ENCODE measurements around the gene IRAK4. TPM values are rescaled to one million over a fixed set of nuclear protein-coding genes. Genes with fewer than 3 reads are reported as not detected.

IRAK4 gene
- total and polyA plus RNA-seq, 2 donors (not counting 3 experiments of a cell fraction or from before 2014, with no cell fraction given) = 10.8 to 13.1 TPM

DNA sequence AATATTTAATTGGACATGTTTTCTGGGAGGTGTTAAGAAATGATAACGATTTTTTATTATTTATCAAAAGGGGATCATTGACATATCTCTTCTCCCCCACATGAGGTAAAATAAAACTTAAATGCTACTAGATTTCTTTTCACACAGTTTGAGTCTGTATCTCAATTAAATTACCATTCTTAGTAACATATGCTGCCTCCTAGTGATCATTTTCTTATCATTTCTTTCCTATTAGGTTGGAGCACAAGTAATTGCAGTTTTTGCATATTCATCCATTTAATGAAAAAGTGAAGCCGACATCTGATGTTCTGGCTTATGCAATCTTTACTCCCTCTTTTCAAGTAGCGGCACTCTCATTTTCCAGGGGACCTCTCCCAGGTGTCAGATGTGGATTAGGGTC is 25.1 kb upstream of the IRAK4 start:
- no peaks in the 10 kb centered on the region for H3K9me1 ChIP-seq (replicated peaks; ENCODE audit: control insufficient read depth, extremely low read depth, insufficient read depth, low read length)
- TF ChIP-seq EZH2 (IDR thresholded peaks at IDR 0.05; ENCODE audit: borderline replicate concordance, low read depth, low read length, severe bottlenecking) = no peak
- no peak for TF ChIP-seq GATA2 (IDR thresholded peaks at IDR 0.05; ENCODE audit: insufficient read depth, insufficient read length, low read depth, low read length)
- no peak for TF ChIP-seq POLR2A (IDR thresholded peaks at IDR 0.05; ENCODE audit: low read depth, low read length)
- no peak for TF ChIP-seq POLR2AphosphoS5 (IDR thresholded peaks at IDR 0.05; ENCODE audit: insufficient read depth, low read depth, low read length)
- TF ChIP-seq MAX (IDR thresholded peaks at IDR 0.05; ENCODE audit: insufficient read depth, insufficient read length) = no peak
- TF ChIP-seq MYC (IDR thresholded peaks at IDR 0.05; ENCODE audit: low read depth, low read length) = no peak
- no peak for TF ChIP-seq FOS (IDR thresholded peaks at IDR 0.05; ENCODE audit: borderline replicate concordance, insufficient read depth, low read length)
- no peak for TF ChIP-seq JUN (IDR thresholded peaks at IDR 0.05; ENCODE audit: borderline replicate concordance, insufficient read depth, insufficient read length, low read depth)
- no peak for TF ChIP-seq CTCF (IDR thresholded peaks at IDR 0.05; ENCODE audit: extremely low read depth in 1 of 2, insufficient read depth in 1 of 2, low read depth in 1 of 2, low read length in 2 of 2)
- FAIRE-seq (peak; percentile 43), DNase-seq (ENCODE audit: low read depth, low spot score) (no peak)
- H3K36me3 ChIP-seq (ENCODE audit: control insufficient read depth in 2 of 2, extremely low read depth in 1 of 2, insufficient read depth in 2 of 2, low read length in 2 of 2) = peaks cover 0 to 7% of the 10 kb centered on the region in 2 experiments
- H3K27ac ChIP-seq (ENCODE audit: insufficient read depth, low read depth, low read length) = no peak overlapping the region
- POLR2A ChIA-PET = no interaction called here
- dilution Hi-C loops (cut with MboI; ENCODE audit: extremely low pct_ligation_motif_present, low sequenced_read_pairs) (no loop called here), intact Hi-C loops (cut with micrococcal nuclease) (no loop called here)
- H3K79me2 ChIP-seq (ENCODE audit: control insufficient read depth, insufficient read depth, low read length) = no peaks in the 10 kb centered on the region
- no peak overlapping the region for H3K4me2 ChIP-seq (ENCODE audit: insufficient read depth, low read length)
- H3K9me3 ChIP-seq (replicated peaks; ENCODE audit: control insufficient read depth, insufficient read depth, low read length) = no peaks in the 10 kb centered on the region
- no TSS peak for BruUV-seq (replicated peaks)
- H3K9ac ChIP-seq (replicated peaks; ENCODE audit: extremely low read depth, insufficient read depth, low read length) = no peak overlapping the region
- H2AFZ ChIP-seq (ENCODE audit: low read depth, low read length) = no peak overlapping the region
- H4K20me1 ChIP-seq (replicated peaks; ENCODE audit: control insufficient read depth, extremely low read depth, insufficient read depth, low read length) = no peaks in the 10 kb centered on the region
- CTCF ChIA-PET = interaction anchor here (0.6 to 1.5 kb wide), 3 partner anchors 29 to 1586 kb away, joined by 3 read pairs; no protein-coding TSS in a partner anchor
- H3K27me3 ChIP-seq (ENCODE audit: control insufficient read depth in 2 of 2, insufficient read depth in 2 of 2, low read length in 2 of 2) = no peaks in the 10 kb centered on the region
- H3K4me1 ChIP-seq (ENCODE audit: control insufficient read depth, extremely low read depth, insufficient read depth, low read length) = no peaks in the 10 kb centered on the region
- no peak overlapping the region for H3K4me3 ChIP-seq (replicated peaks in 1 of 3; ENCODE audit: insufficient read depth in 1 of 3, low read depth in 1 of 3, low read length in 3 of 3)
